Measurements from ENCODE around the gene CFAP46. TPM values are rescaled to one million over a fixed set of nuclear protein-coding genes. Genes with fewer than 3 reads are reported as not detected.
"Not testable (repeated sequence)": the region's sequence is repeated elsewhere in the genome, so short reads cannot be mapped to it uniquely, and the experiment has no call there.

Gene CFAP46
- total and polyA plus RNA-seq, 9 donors: 0.22 to 1.1 (median 0.61) TPM

DNA sequence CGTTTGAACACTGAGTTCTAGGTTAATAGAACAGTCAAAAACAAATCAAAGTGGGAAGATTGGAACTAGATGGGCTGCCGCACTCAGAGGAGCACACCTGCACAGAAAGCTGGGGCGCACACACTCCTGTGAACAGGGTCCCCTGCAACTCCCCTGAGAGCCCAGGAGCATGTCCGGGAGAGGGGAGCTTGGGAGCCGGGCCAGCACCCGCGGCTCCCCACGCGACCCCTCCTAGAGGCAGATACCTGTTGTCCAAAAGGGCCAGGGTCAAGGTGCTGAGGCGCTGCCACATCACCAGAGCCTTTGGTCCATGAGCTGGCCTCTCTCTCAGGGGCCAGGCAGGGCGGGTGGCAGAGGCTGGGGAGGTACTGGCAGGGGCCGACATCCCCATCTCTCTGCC lies 162.0 kb downstream of the CFAP46 start:
- H3K36me3 ChIP-seq (ENCODE audit: control insufficient read depth, insufficient read depth, low read length): peaks cover 19% of the 10 kb centered on the region
- H3K27me3 ChIP-seq (ENCODE audit: control insufficient read depth, insufficient read depth, low read length): peaks cover 45% of the 10 kb centered on the region

DNA sequence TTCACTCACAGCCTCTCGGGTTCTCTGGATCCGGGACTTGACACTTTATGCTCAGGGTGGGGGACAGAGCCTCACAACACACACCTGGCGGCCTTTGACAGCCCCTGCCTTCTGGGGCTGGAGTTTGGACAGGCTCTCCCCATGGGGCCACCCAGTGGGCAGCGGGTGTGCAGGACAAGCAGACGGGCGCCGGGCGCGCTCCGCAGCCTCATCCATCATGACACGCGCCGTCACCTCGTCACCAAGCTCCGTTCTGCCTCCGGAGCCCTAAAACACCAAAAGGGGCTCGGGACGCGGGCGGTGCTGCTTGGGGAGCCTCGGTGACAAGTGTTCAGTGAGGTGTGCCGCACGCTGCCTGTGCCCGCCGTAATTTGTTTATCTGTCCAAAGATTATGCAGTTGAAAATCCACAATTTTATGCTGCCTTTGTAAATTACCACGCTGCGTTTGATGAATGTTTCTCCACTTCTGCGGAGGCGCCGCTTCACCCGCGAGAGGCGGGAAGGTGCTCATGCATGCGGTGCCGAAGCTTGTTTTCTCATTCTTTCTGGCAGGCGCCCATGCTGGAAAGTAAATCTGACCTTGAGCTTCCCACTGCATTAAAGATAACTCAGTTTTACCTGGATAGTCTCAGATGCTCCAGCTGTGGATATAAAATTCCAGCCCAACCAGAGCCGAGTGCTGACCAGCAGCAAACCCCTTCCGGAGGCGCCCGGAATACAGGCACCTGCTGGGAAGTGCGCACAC lies 162.6 kb downstream of the CFAP46 start:
- H3K27ac ChIP-seq (ENCODE audit: low read length): no peak overlapping the region
- WGBS (ENCODE audit: insufficient coverage): 88% methylated on average over 41 of the region's 41 CpGs
- DNase-seq: no peak
- peaks cover 19% of the 10 kb centered on the region for H3K36me3 ChIP-seq (ENCODE audit: control insufficient read depth, insufficient read depth, low read length)
- H3K4me1 ChIP-seq (ENCODE audit: control insufficient read depth, insufficient read depth, low read length): peaks cover 12% of the 10 kb centered on the region
- H3K9me3 ChIP-seq (replicated peaks; ENCODE audit: control insufficient read depth, low read depth, low read length): no peaks in the 10 kb centered on the region
- peaks cover 39% of the 10 kb centered on the region for H3K27me3 ChIP-seq (ENCODE audit: control insufficient read depth, insufficient read depth, low read length)
- H3K4me3 ChIP-seq (ENCODE audit: low read length): no peak overlapping the region

More for the DNA sequence above, 162.0 kb downstream of the CFAP46 start:
- Histone ChIP-seq H3K4me3 (ENCODE audit: low read length) (no peak overlapping the region), H3K9me3 (replicated peaks; ENCODE audit: control insufficient read depth, low read depth, low read length) (no peaks in the 10 kb centered on the region), H3K4me1 (ENCODE audit: control insufficient read depth, insufficient read depth, low read length) (peaks cover 10% of the 10 kb centered on the region), H3K27ac (ENCODE audit: low read length) (no peak overlapping the region)
- 87% methylated on average over 11 of the region's 12 CpGs for WGBS (ENCODE audit: insufficient coverage)
- DNase-seq: no peak

GRCh38 chr10:132777441-132777840 lies 164.9 kb downstream of the CFAP46 start:
- 96% methylated on average over 14 of the region's 14 CpGs for WGBS (ENCODE audit: insufficient coverage)
- DNase-seq: no peak
- no peaks in the 10 kb centered on the region for H3K9me3 ChIP-seq (replicated peaks; ENCODE audit: control insufficient read depth, low read depth, low read length)
- no peak overlapping the region for H3K4me3 ChIP-seq (ENCODE audit: low read length)
- H3K36me3 ChIP-seq (ENCODE audit: control insufficient read depth, insufficient read depth, low read length): peaks cover 17% of the 10 kb centered on the region
- H3K27me3 ChIP-seq (ENCODE audit: control insufficient read depth, insufficient read depth, low read length): peaks cover 19% of the 10 kb centered on the region
- H3K27ac ChIP-seq (ENCODE audit: low read length): no peak overlapping the region
- peaks cover 11% of the 10 kb centered on the region for H3K4me1 ChIP-seq (ENCODE audit: control insufficient read depth, insufficient read depth, low read length)

DNA sequence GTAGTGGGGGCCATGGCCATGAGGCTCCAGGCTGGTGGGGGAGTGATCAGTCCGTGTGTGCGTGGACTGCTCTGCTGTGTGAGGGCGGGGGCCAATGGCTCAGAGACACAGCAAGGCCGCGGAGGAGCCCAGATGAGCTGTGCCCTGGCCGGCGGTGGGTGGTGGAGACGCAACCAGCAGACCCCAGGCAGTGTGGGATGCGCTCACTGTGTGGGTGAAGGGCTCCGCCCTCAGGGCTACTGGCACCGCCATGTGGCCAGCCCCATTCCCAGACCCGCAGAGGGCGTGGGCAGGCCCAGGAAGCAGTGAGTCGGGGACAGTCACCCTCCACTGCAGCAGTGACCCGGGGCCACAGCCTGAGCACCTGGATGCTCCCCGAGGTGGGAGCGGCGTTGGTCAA lies 165.5 kb downstream of the CFAP46 start:
- DNase-seq: no peak
- Histone ChIP-seq H3K27me3 (ENCODE audit: control insufficient read depth, insufficient read depth, low read length) (peaks cover 13% of the 10 kb centered on the region), H3K4me1 (ENCODE audit: control insufficient read depth, insufficient read depth, low read length) (peaks cover 11% of the 10 kb centered on the region), H3K27ac (ENCODE audit: low read length) (no peak overlapping the region), H3K9me3 (replicated peaks; ENCODE audit: control insufficient read depth, low read depth, low read length) (no peaks in the 10 kb centered on the region), H3K4me3 (ENCODE audit: low read length) (no peak overlapping the region), H3K36me3 (ENCODE audit: control insufficient read depth, insufficient read depth, low read length) (peaks cover 11% of the 10 kb centered on the region)
- 84% methylated on average over 18 of the region's 18 CpGs for WGBS (ENCODE audit: insufficient coverage)

DNA sequence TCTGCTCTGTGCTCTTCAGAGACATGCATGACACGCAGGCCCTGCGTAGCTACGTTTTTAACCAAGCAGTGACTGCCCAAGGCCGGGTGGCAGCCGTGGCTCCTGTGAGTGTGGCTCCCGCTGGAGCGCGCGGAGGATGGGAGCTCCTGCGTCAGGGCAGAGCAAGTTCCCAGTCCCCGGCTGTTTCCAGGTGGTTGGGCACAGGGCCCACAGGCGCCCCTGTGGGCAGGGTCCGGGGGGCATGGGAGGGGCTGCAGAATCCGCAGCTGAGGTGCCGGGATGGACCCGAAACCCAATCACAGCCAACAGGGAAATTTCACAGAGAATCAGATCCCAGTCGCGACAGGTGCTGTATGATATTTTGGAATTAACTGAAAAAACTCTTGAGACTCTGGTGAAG lies 166.2 kb downstream of the CFAP46 start:
- H3K27me3 ChIP-seq (ENCODE audit: control insufficient read depth, insufficient read depth, low read length): peaks cover 8% of the 10 kb centered on the region
- no peak overlapping the region for H3K27ac ChIP-seq (ENCODE audit: low read length)
- H3K36me3 ChIP-seq (ENCODE audit: control insufficient read depth, insufficient read depth, low read length): peaks cover 6% of the 10 kb centered on the region
- H3K4me3 ChIP-seq (ENCODE audit: low read length): no peak overlapping the region
- peak; percentile 15 for DNase-seq
- no peaks in the 10 kb centered on the region for H3K9me3 ChIP-seq (replicated peaks; ENCODE audit: control insufficient read depth, low read depth, low read length)
- WGBS (ENCODE audit: insufficient coverage): 76% methylated on average over 15 of the region's 18 CpGs
- H3K4me1 ChIP-seq (ENCODE audit: control insufficient read depth, insufficient read depth, low read length): peaks cover 11% of the 10 kb centered on the region

GRCh38 chr10:132774902-132775863 lies 167.2 kb downstream of the CFAP46 start:
- H3K36me3 ChIP-seq (ENCODE audit: control insufficient read depth, insufficient read depth, low read length): peaks cover 8% of the 10 kb centered on the region

DNA sequence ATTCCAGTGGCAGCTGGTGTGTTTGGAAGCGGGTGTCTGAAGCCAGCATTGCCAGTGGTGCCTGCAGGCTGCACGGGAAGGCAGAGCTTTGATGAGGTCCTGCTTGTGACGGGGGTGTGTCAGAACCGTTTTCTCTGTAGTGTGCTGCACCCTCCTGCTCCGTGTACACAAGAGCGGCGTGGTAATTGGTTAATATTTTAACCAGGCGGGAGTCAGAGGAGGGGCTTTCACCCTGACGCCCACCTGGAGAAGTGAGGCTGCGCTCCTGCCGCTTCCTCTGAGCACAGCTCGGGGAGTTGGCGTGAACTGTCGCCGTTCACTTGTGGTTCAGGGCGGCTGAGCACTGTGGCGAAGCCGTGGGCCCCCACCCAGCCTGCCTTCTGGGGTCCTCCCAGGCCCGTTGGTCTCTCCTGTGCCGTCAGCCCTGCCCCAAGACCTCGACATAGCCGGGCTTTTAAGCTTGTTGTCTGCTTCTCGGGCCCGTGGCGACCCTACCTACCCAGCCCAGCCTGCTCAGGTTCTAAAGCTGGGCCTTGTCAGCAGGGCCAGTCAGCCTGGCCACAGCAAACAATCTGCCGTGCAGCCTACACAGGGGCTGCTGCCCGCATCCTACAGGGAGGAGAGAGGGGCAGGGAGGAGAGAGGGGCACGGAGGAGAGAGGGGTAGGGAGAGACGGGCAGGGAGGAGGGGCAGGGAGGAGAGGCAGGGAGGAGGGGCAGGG lies 168.0 kb downstream of the CFAP46 start:
- peaks cover under 1% of the 10 kb centered on the region for H3K9me3 ChIP-seq (replicated peaks; ENCODE audit: control insufficient read depth, low read depth, low read length)
- no peak overlapping the region for H3K4me3 ChIP-seq (ENCODE audit: low read length)
- H3K36me3 ChIP-seq (ENCODE audit: control insufficient read depth, insufficient read depth, low read length): peaks cover 8% of the 10 kb centered on the region
- 50% methylated on average over 29 of the region's 29 CpGs for WGBS (ENCODE audit: insufficient coverage)
- no peak for DNase-seq
- H3K27ac ChIP-seq (ENCODE audit: low read length): no peak overlapping the region
- peaks cover 11% of the 10 kb centered on the region for H3K4me1 ChIP-seq (ENCODE audit: control insufficient read depth, insufficient read depth, low read length)
- H3K27me3 ChIP-seq (ENCODE audit: control insufficient read depth, insufficient read depth, low read length): no peaks in the 10 kb centered on the region

More at GRCh38 chr10:132774902-132775863, 167.2 kb downstream of the CFAP46 start:
- H3K9me3 ChIP-seq (replicated peaks; ENCODE audit: control insufficient read depth, low read depth, low read length): no peaks in the 10 kb centered on the region
- no peak overlapping the region for H3K27ac ChIP-seq (ENCODE audit: low read length)
- no peak for DNase-seq
- H3K27me3 ChIP-seq (ENCODE audit: control insufficient read depth, insufficient read depth, low read length): peaks cover 3% of the 10 kb centered on the region
- H3K4me1 ChIP-seq (ENCODE audit: control insufficient read depth, insufficient read depth, low read length): peaks cover 11% of the 10 kb centered on the region
- WGBS (ENCODE audit: insufficient coverage): 80% methylated on average over 18 of the region's 22 CpGs
- H3K4me3 ChIP-seq (ENCODE audit: low read length): no peak overlapping the region

GRCh38 chr10:132772816-132773215 lies 169.6 kb downstream of the CFAP46 start:
- not testable (repeated sequence) for H3K27ac ChIP-seq (ENCODE audit: low read length); H3K9me3 ChIP-seq (replicated peaks; ENCODE audit: control insufficient read depth, low read depth, low read length); H3K36me3 ChIP-seq (ENCODE audit: control insufficient read depth, insufficient read depth, low read length); H3K27me3 ChIP-seq (ENCODE audit: control insufficient read depth, insufficient read depth, low read length); H3K4me3 ChIP-seq (ENCODE audit: low read length); DNase-seq
- 95% methylated on average over 14 of the region's 25 CpGs for WGBS (ENCODE audit: insufficient coverage)
- peaks cover 11% of the 10 kb centered on the region for H3K4me1 ChIP-seq (ENCODE audit: control insufficient read depth, insufficient read depth, low read length)

DNA sequence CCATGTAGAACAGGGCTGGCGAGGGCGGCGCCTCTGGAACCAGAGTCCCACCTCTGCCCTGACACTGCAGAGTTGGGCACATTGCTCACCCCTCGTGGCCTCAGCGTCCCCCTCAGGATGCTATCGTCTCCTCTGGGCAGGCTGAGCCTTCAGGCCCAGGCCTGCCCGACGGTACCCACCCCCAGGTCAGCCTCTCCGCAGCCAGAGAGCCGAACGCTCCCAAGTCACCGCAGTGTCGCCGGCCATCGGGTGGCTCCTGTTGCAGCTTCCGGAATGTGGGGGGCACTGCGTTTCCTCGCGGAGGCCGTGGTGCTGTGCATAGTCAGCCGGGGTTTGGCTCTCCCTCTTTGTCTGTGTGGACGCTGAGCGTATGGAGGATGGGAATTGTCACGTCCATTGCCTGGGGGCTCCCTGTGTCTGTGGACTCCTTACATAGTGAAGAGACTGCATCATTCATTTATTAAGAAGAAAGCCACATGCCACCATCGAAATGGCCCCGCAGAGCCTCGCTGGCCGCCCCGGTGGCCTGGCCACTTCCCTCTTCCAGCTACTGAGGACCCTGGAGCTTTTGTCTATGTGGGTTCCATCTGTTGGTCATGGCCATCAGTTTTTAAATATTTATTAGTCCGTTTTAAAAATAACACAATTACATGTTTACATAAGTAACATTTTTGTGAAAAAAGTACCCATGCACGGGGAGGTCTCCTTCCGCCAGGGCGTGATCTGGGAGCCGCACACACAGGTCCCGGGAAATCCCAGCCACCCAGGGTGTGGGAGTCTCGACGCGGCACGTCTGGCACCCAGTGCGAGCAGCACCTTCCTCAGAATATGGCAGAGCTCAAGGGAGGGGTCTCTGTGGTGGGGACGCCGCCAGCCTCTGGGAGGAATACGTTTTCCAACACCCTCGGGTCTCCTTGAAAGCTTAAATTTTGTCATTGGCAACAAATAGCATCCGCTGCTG lies 172.0 kb downstream of the CFAP46 start:
- peaks cover 11% of the 10 kb centered on the region for H3K36me3 ChIP-seq (ENCODE audit: control insufficient read depth, insufficient read depth, low read length)
- H3K27ac ChIP-seq (ENCODE audit: low read length): no peak overlapping the region
- peaks cover 2% of the 10 kb centered on the region for H3K4me1 ChIP-seq (ENCODE audit: control insufficient read depth, insufficient read depth, low read length)
- no peak for DNase-seq
- H3K27me3 ChIP-seq (ENCODE audit: control insufficient read depth, insufficient read depth, low read length): no peaks in the 10 kb centered on the region
- WGBS (ENCODE audit: insufficient coverage): 93% methylated on average over 28 of the region's 45 CpGs
- H3K9me3 ChIP-seq (replicated peaks; ENCODE audit: control insufficient read depth, low read depth, low read length): peaks cover 7% of the 10 kb centered on the region
- no peak overlapping the region for H3K4me3 ChIP-seq (ENCODE audit: low read length)

Data from muscle of leg (tissue), 11 donors.